ENCODE measurements around the gene ENDOG.

ENDOG gene

DNA sequence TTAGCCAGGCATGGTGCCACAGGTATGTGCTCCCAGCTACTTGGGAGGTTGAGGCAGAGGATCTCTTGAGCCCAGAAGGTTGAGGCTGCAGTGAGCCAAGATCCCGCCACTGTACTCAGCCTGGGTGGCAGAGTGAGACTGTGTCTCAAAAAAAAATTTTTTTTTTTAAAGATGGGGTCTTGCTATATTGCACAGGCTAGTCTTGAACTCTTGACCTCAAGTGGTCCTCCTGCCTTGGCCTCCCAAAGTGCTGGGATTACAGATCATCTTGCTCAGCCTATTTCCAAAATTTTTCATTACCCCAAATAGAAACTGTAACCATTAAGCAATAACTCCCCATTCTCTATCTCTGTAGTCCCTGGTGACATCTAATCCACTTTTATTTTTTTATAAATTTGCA lies 35.6 kb upstream of the ENDOG start:
- TF ChIP-seq POLR2AphosphoS5 (IDR thresholded peaks at IDR 0.05; ENCODE audit: low read depth, low read length) (no peak), FOXP2 (optimal IDR thresholded peaks at IDR 0.05; ENCODE audit: borderline replicate concordance, extremely low read depth, extremely low read length, insufficient read depth) (no peak), SIN3A (IDR thresholded peaks at IDR 0.05; ENCODE audit: borderline replicate concordance, insufficient read depth, low read length) (no peak), TAF1 (IDR thresholded peaks at IDR 0.05; ENCODE audit: borderline replicate concordance, insufficient read depth, low read length) (no peak)
- TF ChIP-seq, protein P1, sequence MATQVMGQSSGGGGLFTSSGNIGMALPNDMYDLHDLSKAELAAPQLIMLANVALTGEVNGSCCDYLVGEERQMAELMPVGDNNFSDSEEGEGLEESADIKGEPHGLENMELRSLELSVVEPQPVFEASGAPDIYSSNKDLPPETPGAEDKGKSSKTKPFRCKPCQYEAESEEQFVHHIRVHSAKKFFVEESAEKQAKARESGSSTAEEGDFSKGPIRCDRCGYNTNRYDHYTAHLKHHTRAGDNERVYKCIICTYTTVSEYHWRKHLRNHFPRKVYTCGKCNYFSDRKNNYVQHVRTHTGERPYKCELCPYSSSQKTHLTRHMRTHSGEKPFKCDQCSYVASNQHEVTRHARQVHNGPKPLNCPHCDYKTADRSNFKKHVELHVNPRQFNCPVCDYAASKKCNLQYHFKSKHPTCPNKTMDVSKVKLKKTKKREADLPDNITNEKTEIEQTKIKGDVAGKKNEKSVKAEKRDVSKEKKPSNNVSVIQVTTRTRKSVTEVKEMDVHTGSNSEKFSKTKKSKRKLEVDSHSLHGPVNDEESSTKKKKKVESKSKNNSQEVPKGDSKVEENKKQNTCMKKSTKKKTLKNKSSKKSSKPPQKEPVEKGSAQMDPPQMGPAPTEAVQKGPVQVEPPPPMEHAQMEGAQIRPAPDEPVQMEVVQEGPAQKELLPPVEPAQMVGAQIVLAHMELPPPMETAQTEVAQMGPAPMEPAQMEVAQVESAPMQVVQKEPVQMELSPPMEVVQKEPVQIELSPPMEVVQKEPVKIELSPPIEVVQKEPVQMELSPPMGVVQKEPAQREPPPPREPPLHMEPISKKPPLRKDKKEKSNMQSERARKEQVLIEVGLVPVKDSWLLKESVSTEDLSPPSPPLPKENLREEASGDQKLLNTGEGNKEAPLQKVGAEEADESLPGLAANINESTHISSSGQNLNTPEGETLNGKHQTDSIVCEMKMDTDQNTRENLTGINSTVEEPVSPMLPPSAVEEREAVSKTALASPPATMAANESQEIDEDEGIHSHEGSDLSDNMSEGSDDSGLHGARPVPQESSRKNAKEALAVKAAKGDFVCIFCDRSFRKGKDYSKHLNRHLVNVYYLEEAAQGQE (IDR thresholded peaks at IDR 0.05; ENCODE audit: insufficient read depth in 1 of 2, low read depth in 2 of 2, low read length in 2 of 2): no peak

DNA sequence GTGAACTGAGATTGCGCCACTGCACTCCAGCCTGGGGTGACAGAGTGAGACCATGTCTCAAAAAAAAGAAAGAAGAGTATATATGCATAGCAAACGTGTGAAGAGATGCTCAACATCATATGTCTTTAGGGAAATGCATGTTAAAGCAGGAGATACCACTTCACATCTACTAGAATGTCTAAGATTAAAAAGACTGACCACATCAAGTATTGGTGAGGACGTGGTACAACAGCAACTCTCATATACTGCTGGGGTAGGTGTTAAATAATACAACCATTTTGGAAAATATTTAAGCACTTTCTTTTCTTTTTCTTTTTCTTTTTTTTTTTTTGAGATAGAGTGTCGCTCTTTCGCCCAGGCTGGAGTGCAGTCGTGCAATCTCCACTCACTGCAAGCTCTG lies 32.9 kb upstream of the ENDOG start:
- no peak for TF ChIP-seq SIN3A (IDR thresholded peaks at IDR 0.05; ENCODE audit: borderline replicate concordance, insufficient read depth, low read length)
- no peak for TF ChIP-seq FOXP2 (optimal IDR thresholded peaks at IDR 0.05; ENCODE audit: borderline replicate concordance, extremely low read depth, extremely low read length, insufficient read depth)
- no peak for TF ChIP-seq TAF1 (IDR thresholded peaks at IDR 0.05; ENCODE audit: borderline replicate concordance, insufficient read depth, low read length)
- TF ChIP-seq, protein P1 (IDR thresholded peaks at IDR 0.05; ENCODE audit: insufficient read depth in 1 of 2, low read depth in 2 of 2, low read length in 2 of 2): no peak
- no peak for TF ChIP-seq POLR2AphosphoS5 (IDR thresholded peaks at IDR 0.05; ENCODE audit: low read depth, low read length)

DNA sequence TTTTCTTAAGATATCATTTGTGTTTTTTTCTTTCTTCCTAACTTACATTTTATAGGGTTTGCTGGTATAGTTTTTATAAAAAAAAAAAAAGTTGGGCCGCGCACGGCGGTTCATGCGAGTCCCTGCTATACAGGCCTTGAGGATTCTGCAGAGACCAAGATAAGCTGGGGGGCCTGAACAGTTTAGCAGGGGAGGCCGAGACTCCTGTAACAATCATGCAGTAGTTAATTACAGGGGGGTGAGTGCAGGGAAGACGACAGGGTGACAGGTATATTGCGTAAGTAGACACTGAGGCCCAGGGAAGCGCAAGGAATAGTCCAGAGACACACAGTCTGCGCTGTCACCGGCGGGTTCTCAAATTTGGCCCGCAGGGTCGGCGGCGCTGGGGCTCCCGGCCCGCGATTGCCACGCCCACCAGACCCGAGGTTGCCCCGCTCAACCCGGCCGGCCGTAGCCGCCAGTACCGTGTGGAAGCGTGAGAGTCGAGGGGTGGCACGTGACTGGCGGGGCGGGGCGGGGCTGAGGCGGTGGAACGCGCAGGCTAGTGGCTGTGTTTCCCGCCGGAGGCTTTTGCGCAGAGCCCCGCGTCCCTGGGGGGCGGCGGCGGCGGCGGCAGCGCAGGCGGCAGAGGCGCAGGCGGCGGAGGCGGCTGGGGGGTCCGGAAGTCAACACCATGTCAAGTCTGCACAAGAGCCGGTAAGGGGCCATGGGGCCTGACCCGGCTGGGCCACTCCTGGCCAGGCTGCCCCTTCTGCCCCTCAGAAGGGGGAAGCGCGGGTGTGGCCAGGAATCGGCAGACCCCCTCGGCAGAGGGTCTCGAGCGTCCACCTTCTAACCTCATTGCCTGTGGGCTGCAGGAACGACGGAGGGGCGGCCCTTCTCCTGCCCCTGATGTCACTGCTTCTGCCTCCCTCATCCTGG lies 31.4 kb upstream of the ENDOG start, which contains the start of gene TBC1D13:
Gene TBC1D13 (plus strand): TSS at position 573 of the 921 bp plus-strand sequence. CDS start 101 bp downstream, at position 674.
- TF ChIP-seq SIN3A (IDR thresholded peaks at IDR 0.05; ENCODE audit: borderline replicate concordance, insufficient read depth, low read length): 0 out of 2 replicates have a peak, but pooled peaks have one; percentile 7
- peak; percentile 71 for TF ChIP-seq FOXP2 (optimal IDR thresholded peaks at IDR 0.05; ENCODE audit: borderline replicate concordance, extremely low read depth, extremely low read length, insufficient read depth)
- peak; percentile 75; the same call in 1 of the 2 replicates for TF ChIP-seq TAF1 (IDR thresholded peaks at IDR 0.05; ENCODE audit: borderline replicate concordance, insufficient read depth, low read length)
- TF ChIP-seq, protein P1 (IDR thresholded peaks at IDR 0.05; ENCODE audit: insufficient read depth in 1 of 2, low read depth in 2 of 2, low read length in 2 of 2): no peak
- TF ChIP-seq POLR2AphosphoS5 (IDR thresholded peaks at IDR 0.05; ENCODE audit: low read depth, low read length): peak; percentile 72

DNA sequence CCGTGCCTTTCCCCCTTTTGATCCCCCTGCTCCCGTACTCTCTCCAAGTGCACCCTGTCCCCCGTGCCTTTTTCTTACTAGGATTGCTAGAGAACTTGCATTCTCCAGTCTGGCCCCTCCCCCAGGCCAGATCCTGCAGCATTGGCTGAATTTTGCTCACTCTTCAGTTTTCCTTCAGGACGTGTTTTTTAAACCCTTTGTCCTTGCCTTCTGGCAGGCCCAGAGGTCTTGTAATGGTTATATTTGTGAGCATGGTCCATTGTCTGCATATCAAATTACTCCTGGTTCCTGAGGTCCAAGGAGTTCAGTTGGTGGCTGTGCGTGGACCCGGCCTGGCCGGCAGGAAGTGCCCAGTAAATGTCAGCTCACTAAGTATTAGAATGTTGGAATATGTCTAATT lies 30.6 kb upstream of the ENDOG start:
- TF ChIP-seq FOXP2 (optimal IDR thresholded peaks at IDR 0.05; ENCODE audit: borderline replicate concordance, extremely low read depth, extremely low read length, insufficient read depth): no peak
- TF ChIP-seq, protein P1 (IDR thresholded peaks at IDR 0.05; ENCODE audit: insufficient read depth in 1 of 2, low read depth in 2 of 2, low read length in 2 of 2): no peak
- TF ChIP-seq POLR2AphosphoS5 (IDR thresholded peaks at IDR 0.05; ENCODE audit: low read depth, low read length): no peak
- TF ChIP-seq TAF1 (IDR thresholded peaks at IDR 0.05; ENCODE audit: borderline replicate concordance, insufficient read depth, low read length): no peak
- no peak for TF ChIP-seq SIN3A (IDR thresholded peaks at IDR 0.05; ENCODE audit: borderline replicate concordance, insufficient read depth, low read length)
